ENCODE measurements around the gene DAW1.

DNA sequence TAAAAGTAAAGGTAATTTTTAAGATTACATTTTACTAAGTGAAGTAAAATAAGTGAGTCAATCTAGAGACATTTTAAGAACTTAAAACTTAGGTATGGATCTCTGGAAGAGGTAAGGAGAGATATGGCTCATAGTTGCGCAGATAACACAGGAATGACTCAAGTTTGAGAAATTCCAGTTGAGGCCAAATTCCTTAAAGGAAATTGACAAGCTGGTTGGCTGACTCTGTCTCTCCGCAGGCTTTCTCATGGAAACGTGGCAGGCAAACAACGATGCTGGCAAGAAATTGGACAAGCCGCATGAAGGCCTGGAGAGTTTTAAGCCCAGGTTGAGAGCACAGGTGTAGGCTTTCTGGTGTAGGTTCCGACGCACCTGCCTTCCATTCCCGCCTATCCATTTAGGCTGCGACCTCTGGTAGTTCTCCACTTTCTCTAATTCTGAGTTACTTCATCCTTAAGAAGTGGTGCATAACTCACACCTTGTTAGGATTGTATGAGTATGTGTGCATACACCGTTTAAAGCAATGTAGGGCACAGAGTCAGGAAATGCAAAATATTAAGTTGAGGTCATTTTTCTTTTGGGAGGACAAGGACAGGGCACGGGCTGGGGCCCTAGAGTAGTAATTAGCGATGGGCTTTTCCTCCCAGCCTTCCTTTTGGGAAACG, 589 bp upstream of the DAW1 start:
- TF ChIP-seq EZH2phosphoT487 (IDR thresholded peaks at IDR 0.05; ENCODE audit: borderline replicate concordance, low read length), result no peak
- TF ChIP-seq, protein P1, sequence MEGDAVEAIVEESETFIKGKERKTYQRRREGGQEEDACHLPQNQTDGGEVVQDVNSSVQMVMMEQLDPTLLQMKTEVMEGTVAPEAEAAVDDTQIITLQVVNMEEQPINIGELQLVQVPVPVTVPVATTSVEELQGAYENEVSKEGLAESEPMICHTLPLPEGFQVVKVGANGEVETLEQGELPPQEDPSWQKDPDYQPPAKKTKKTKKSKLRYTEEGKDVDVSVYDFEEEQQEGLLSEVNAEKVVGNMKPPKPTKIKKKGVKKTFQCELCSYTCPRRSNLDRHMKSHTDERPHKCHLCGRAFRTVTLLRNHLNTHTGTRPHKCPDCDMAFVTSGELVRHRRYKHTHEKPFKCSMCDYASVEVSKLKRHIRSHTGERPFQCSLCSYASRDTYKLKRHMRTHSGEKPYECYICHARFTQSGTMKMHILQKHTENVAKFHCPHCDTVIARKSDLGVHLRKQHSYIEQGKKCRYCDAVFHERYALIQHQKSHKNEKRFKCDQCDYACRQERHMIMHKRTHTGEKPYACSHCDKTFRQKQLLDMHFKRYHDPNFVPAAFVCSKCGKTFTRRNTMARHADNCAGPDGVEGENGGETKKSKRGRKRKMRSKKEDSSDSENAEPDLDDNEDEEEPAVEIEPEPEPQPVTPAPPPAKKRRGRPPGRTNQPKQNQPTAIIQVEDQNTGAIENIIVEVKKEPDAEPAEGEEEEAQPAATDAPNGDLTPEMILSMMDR (conservative IDR thresholded peaks at IDR 0.05; ENCODE audit: low read depth, low read length), result no peak

All from PC-3 (cell line).